HG03066 (cell line): Measurements from ENCODE around the gene CLDN18.

Experiments used
- ATAC-seq: cut with Tn5 transposase; IDR thresholded peaks from one replicate; pipeline ENCODE4 v1.9.1; 2021; ENCODE audit warnings: low read depth; ENCODE audit not compliant: unreplicated experiment

Gene CLDN18

DNA sequence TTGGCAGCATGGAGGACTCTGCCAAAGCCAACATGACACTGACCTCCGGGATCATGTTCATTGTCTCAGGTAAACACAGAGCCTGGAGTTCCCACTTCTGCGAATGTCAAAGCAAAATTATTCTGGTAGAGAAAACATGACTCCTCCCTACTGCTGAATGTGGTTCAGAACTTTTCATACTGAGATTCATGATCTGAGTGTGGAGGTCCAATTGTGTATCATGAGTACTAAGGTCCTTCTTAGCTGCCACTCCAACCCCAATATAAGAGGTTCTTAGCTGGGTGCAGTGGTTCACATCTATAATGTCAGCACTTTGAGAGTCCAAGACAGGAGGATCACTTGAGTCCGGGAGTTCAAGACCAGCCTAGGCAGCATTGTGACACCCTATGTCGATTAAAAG lies 13.8 kb downstream of the CLDN18 start:
- no peak for ATAC-seq

DNA sequence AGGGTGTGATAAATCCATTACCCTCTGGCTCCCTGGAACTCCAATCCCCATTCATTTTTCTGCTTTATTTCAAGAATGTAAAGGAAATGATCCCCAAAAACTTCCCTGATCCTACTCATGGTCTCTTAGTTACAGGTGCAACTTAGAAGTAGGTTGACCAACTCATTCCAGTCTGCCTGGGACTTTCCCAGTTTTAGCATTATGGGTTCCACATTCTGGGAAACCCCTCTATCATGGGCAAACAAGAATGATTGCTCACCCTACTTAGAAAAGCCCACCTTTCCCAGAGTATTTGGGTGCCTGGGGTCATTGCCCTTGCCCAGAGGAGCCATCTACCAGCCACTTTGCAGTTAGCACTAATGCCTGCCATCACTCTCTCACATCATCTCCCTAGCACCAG lies 15.6 kb downstream of the CLDN18 start:
- no peak for ATAC-seq

DNA sequence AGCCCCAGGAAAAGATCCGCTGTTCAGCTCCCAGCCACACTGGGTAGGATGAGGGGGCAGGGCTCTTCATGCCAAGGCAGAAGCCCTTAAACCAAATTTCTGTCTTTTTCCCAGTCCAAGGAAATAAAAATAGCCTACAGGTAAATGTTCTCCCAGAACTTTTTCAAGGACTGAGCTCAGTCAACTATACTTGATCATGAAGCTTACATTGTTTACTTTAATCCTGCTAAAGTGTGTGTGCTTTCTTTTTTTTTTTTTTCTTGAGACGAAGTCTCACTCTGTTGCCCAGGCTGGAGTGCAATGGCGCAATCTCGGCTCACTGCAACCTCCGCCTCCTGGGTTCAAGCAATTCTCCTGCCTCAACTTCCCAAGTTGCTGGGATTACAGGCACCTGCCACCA lies 17.9 kb downstream of the CLDN18 start:
- no peak for ATAC-seq

DNA sequence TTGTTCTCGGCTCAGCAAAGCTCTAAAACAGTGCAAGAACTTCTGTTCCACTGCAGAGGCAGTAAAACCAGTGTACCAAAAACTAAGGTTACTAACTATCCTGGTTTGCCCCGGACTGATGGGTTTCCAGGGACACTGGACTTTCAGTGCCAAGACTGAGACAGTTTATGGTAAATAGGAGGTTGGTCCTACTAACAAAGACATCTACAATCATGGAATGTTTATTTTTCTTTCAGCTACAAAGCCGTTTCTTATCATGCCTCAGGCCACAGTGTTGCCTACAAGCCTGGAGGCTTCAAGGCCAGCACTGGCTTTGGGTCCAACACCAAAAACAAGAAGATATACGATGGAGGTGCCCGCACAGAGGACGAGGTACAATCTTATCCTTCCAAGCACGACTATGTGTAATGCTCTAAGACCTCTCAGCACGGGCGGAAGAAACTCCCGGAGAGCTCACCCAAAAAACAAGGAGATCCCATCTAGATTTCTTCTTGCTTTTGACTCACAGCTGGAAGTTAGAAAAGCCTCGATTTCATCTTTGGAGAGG lies 20.8 kb downstream of the CLDN18 start:
- ATAC-seq = no peak

DNA sequence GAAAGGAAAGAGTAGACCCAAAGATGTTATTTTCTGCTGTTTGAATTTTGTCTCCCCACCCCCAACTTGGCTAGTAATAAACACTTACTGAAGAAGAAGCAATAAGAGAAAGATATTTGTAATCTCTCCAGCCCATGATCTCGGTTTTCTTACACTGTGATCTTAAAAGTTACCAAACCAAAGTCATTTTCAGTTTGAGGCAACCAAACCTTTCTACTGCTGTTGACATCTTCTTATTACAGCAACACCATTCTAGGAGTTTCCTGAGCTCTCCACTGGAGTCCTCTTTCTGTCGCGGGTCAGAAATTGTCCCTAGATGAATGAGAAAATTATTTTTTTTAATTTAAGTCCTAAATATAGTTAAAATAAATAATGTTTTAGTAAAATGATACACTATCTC lies 21.6 kb downstream of the CLDN18 start:
- no peak for ATAC-seq

DNA sequence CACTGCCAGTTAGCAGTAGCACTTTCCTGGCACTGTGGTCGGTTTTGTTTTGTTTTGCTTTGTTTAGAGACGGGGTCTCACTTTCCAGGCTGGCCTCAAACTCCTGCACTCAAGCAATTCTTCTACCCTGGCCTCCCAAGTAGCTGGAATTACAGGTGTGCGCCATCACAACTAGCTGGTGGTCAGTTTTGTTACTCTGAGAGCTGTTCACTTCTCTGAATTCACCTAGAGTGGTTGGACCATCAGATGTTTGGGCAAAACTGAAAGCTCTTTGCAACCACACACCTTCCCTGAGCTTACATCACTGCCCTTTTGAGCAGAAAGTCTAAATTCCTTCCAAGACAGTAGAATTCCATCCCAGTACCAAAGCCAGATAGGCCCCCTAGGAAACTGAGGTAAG lies 22.6 kb downstream of the CLDN18 start:
- no peak for ATAC-seq

DNA sequence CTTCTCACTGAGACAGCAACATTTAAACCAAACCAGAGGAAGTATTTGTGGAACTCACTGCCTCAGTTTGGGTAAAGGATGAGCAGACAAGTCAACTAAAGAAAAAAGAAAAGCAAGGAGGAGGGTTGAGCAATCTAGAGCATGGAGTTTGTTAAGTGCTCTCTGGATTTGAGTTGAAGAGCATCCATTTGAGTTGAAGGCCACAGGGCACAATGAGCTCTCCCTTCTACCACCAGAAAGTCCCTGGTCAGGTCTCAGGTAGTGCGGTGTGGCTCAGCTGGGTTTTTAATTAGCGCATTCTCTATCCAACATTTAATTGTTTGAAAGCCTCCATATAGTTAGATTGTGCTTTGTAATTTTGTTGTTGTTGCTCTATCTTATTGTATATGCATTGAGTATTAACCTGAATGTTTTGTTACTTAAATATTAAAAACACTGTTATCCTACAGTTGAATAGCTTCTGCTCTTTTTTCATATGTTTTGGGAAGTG lies 23.3 kb downstream of the CLDN18 start:
- ATAC-seq = no peak

DNA sequence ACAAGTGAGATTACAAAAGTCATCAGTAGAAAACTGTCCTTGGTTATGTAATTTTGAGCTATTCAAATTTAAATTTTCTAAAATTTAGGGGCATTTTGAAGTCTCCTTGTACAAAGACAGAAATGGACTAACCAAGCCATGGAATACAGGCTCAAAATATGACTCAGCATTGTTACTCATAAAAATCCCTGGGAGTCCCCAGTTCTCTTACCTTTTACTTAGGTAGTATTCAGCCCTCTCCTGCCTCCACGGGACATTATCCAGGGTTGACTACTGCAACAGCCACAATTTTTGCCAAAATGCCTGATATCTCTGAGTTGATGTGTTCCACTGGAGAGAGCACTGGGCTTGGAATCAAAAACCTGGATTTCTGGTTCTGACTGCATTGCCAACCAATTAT lies 25.0 kb downstream of the CLDN18 start:
- no peak for ATAC-seq

DNA sequence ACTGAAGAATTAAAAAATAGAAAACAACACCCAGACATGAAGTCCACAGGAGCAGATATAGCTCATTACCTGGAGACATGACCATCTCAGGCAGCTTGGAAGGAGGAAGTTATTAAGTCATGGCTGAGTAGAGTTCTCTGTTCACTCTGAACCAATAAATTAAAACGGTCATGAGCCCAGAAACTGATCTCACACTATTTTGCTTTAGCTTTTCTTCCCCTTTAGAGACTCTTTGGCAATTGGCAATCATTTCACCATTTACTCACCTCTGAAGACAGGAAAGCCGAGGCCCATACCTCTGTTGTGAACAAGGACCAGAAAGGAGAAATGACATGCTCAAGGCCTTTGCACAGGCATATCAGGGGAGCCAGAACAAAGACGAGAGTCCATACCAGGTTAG lies 26.6 kb downstream of the CLDN18 start:
- ATAC-seq = no peak

DNA sequence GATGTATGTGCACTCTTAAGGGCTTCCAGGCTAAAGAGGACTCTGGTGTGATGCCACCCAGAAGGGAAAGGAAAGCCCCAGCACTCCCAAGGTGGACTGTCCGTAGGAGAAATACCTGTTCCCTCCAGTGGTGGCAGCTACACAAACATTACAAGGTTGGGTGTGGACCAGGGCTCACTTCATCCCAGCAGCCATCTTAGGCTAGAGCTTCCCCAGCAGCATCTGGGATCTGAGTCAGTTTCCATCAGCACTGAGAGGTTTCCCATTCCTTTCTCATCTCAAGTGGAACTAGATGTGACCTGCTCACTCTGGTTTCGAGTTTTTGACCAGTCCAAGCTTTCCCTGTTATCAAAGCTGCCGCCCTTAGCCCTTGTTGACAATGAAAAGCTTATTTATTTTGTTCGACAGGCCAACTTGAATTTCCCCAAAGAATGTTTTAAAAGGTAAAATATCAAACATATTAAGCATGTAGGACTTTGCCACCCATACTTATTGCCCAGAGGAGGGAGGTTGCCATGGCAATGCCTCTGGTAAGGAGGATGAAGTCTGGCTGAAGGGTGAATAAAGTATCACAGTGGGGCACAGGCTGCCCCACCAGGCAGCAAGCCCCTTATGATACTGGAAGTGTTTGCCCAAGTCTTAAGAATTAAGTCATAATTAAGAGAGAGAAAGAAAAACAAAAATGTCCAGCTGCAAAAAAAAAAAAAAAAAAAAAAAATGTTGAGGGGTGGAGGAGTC lies 28.9 kb downstream of the CLDN18 start:
- no peak for ATAC-seq

DNA sequence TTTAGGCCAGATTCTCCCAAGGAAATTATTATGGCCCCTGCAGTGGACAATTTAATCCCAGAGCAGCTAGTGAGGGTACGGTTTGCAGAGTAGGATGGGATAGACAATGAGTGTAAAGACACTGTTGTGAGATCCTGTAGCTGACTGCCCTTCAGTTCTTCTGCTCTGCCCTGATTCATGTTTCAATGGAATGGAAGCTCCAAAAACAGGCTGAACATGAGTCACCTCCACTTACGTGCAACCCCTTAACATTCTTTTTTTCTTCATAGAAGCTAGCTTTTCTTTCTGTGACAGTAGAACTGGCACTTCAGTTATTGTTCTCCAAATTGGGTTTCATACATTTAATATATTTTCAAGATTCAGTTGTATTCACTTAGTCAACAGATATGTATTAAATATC lies 32.1 kb downstream of the CLDN18 start:
- ATAC-seq = no peak

DNA sequence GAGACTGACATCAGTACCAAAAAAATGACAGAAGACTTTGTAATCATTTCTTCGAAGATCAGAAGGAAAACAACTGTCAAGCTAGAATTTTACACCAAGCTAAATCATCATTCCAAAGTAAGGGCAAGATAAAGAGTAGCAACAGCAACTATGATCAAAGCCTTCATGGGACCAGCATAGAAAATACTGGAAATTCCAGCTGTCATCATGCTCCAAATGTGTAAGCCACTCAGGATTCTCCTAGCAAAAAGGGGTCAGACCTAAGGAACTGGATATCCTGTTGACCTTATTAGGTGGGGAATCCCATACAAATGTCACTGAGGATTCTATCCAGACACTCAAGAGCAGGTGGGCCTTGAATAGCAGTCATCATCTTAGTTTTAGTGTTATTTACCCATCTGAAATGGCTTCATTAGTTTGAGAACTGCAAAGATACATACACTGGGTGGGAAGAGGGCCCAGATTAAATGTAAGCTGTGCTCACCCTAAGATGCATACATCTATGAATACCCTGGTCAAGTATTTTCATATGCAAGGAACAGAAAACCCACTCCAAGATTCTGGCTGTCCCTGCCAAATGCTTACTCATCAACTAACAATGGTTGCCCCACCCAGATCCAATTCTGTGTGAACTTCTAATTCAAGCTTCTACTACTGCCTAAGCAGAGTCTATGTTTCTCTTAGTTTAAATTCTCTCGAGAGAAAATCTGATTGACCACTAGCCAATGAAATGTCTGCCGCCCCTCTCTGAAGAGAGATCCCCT lies 33.5 kb downstream of the CLDN18 start:
- no peak for ATAC-seq

DNA sequence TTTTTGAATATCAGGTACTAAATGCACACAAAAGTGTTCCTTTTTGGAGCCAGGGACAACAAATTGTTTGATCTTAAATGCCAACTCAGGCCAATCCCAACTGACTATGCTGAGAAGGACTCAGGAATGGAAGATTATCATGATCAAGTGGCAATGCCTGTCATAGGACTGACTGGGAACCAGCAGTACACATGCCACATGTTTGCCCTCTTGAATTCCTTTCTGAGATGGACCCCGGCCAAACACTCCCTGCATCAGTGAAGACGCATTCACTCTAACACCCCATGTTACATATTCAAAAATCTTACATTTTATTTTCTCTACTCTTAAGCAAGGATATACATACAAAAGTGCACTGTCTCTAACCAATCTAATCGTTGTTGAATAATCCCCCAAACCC lies 36.1 kb downstream of the CLDN18 start:
- no peak for ATAC-seq

DNA sequence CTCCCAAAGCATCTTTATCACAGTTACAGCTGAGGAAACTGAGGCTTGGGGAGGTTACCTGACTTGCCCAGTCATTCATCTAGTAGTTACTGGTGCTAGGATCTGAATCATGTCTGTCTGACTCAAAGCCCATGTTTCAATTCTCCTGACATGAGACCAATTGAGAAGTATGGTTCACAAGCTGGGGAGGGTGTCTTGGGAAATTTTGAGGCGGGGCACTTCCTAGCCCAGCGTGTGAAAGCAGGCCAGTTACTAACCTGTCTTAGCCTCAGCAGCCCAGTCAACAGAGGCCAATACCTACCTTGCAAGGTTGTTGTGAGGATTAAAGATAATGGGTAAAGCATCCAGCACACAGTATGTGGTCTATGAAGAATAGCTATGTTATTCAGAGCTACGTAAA lies 37.0 kb downstream of the CLDN18 start:
- ATAC-seq = no peak

DNA sequence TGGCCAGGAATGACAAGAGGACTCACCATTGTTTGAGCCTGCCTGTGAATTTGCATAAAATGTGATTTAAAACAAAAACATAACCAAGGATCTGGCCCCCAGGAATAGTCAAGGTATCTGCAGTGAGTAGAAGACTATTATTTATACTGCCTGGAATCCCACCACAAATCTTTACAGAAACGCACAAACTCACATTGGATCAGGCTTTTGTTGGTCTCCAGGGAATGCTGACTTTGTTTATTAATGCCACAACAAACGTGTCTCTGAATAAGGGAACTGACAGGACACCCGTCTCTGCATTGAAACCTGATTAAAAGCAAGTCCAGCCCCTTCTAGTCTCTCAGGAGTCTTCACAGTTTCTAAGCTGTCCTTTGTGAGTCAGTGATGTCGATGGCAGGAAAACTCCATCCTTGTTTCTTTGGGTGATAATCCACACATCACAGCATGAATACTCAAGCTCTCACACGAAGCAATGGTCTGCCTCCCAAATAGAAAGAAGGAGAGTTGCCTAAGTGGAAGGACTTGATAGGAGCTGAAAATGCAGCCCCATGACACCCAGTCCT lies 37.7 kb downstream of the CLDN18 start:
- no peak for ATAC-seq

DNA sequence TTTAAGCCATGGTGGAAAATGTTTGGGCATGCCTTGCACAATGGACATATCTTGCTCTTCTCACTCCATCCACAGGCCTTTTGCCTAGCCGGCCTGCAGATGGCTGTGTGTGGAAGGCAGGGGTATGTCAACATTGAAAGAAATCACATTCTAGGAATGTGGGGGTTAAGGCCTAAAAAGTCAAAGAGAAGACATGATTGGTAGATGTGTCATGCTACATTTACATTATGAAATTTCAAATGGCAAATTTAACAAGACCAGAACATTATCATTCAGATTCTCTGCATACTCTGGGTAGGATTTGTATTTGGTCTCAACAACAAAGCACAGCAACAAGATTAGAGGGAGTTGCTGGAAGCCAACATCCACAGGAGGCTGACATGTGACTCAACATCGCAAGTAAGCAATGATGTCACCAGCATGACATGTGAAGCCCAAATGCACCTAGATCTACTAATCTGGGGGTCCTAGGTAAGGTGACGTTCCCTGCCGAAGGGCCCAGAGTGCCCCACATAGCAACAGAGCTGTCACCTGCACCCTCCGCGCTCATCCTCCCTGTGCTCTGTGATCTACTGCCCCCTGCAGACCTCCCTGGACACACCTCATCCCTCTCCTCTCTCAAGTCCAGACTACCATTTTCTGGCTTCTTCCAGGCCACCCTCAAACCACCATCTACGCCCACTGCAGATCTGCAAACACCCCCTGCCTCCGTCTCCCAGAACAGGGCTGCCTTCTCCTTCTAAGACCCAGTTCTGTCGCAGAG lies 39.4 kb downstream of the CLDN18 start:
- ATAC-seq = no peak

DNA sequence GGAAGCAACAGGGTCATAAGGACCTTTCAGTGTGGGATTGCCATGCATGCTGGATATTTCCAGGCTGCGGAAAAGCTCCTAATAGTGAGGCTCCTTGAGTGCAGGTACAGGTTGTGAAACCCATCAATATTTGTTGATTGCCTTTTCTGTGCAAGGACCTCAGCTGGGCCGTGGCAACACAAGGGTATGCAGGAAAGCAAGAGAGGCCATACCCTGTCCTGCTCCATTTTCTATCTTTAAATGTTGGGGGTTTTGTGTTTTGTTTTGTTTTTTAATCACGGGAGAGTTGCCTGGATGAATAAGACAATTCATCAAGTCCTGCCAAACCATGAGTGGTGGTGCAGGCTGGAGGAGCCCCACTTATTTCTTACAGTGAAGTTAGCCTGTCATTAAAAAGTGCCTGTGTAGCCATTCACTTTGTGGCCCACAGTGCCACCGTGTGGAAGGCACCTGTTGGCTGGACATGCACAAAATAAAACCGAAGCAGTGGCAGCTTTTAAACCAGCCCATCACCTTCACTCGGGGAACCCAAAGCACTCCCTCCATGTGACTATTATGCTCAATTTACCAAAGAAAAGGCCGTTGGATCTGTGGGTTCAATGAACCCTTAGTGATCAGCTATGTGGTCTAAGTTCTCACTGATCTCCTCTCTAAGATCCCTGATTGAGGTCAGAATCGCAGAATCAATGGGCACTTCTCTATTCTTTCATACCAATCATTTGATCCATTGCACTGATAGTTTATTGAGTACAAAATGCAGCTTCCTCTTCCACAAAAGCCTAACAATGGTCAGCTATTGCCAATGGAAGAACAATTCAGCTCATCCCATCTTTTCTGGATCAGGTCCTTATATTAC lies 42.2 kb downstream of the CLDN18 start:
- peak; percentile 79 for ATAC-seq

DNA sequence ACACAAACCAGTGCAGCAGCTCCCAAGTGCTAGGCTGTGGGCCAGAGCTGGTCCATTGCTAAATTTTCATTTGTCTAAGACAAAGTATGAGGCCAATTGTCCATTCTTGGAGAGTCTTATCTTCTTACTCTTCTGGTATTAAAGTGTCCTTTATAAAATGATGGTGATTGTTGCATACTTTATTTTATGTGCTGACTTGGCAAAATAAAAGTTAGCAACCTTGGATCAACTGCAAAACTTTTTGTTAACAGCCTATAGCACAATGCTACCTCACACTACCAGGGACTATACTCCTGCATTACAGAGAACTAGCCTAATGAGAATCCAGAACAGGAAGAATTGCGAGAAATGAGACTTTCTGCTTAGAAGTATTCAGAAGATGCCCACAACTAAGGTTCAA lies 44.1 kb downstream of the CLDN18 start:
- ATAC-seq = no peak

DNA sequence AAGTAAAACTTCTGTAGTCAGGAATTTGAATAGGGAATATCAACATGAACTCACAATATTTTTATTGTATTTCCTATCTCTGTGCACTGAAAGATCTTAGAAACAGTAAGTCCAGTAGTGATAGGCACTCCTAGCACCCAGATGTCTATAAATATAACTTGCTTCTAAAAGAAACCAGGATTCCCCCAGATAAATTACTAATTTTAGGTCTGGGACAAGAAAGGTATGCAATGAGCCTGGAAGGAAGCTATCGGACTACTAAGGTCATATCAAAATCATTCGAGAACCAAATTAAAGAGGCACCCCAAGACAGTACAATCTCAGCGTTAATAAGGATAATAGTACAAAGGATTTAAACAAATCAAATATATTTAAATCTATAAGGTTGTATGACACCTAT lies 47.4 kb downstream of the CLDN18 start:
- no peak for ATAC-seq

DNA sequence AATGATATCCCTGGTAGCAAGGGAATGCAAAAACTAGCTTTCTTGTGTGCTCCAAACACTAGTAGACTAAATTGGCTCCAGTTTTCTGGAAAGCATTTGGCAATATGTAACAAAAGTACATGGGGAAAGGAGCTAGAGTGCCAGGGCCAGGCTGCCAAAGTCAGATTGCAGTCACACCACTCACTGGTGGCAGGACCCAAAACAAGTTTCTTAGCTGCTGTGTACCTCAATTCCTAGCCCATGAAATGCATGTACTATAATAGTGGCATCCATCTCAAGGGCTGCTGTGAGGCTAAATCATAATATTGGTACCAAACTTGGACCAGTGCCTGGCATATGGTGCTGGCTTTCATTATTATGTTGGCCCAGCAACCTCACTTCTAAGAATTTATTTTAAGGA lies 49.3 kb downstream of the CLDN18 start:
- ATAC-seq = no peak
